RWPE2 (cell line): ENCODE results near the gene TMEM132D.
"Not testable (repeated sequence)": the region's sequence is repeated elsewhere in the genome, so short reads cannot be mapped to it uniquely, and the experiment has no call there.

Experiments
- ATAC-seq: fragments of 200-7000 bp; cut with Tn5 transposase; 3 replicates; pipeline ENCODE4 v1.9.1; 2021; ENCODE audit warnings: low read depth
- DNase-seq: peaks from one replicate; pipeline ENCODE4 v3.0.0-alpha.2; 2020; ENCODE audit warnings: low spot score
- H3K27ac ChIP-seq: fragments of 450-650 bp; 2 replicates; pipeline ENCODE4 v1.5.1; 2017; ENCODE audit warnings: mild to moderate bottlenecking; ENCODE audit not compliant: poor library complexity, severe bottlenecking
- H3K27me3 ChIP-seq: fragments of 250-450 bp; sonication (Bioruptor Pico); 2 replicates; pipeline ENCODE4 v1.5.1; 2021; ENCODE audit warnings: mild to moderate bottlenecking, moderate library complexity; ENCODE audit not compliant: insufficient read depth, poor library complexity, severe bottlenecking
- H3K36me3 ChIP-seq: fragments of 250-450 bp; sonication (Bioruptor Pico); 2 replicates; pipeline ENCODE4 v1.5.1; 2020; ENCODE audit warnings: low read depth, mild to moderate bottlenecking, moderate library complexity
- H3K4me1 ChIP-seq: fragments of 250-450 bp; sonication (Bioruptor Pico); 2 replicates; pipeline ENCODE4 v1.5.1; 2021; ENCODE audit warnings: mild to moderate bottlenecking, moderate library complexity; ENCODE audit not compliant: insufficient read depth, poor library complexity, severe bottlenecking
- H3K4me3 ChIP-seq: fragments of 250-450 bp; sonication (Bioruptor Pico); 2 replicates; pipeline ENCODE4 v1.5.1; 2021; ENCODE audit warnings: mild to moderate bottlenecking, moderate library complexity; ENCODE audit not compliant: severe bottlenecking
- H3K9me3 ChIP-seq: fragments of 250-450 bp; sonication (Bioruptor Pico); 2 replicates; pipeline ENCODE4 v1.5.1; 2021; ENCODE audit warnings: mild to moderate bottlenecking, moderate library complexity; ENCODE audit not compliant: severe bottlenecking
- TF ChIP-seq, protein P1 (sequence below): fragments of 450-650 bp; IDR thresholded peaks from one replicate; pipeline ENCODE4 v1.5.1; 2017; ENCODE audit warnings: mild to moderate bottlenecking, moderate library complexity; ENCODE audit not compliant: poor library complexity, severe bottlenecking

The TMEM132D gene

GRCh38 chr12:129903092-129903945 lies 506 bp downstream of the TMEM132D start:
- H3K4me3 ChIP-seq = no peak overlapping the region
- no peaks in the 10 kb centered on the region for H3K36me3 ChIP-seq
- DNase-seq (no peak), ATAC-seq (no peak)
- TF ChIP-seq, protein P1, sequence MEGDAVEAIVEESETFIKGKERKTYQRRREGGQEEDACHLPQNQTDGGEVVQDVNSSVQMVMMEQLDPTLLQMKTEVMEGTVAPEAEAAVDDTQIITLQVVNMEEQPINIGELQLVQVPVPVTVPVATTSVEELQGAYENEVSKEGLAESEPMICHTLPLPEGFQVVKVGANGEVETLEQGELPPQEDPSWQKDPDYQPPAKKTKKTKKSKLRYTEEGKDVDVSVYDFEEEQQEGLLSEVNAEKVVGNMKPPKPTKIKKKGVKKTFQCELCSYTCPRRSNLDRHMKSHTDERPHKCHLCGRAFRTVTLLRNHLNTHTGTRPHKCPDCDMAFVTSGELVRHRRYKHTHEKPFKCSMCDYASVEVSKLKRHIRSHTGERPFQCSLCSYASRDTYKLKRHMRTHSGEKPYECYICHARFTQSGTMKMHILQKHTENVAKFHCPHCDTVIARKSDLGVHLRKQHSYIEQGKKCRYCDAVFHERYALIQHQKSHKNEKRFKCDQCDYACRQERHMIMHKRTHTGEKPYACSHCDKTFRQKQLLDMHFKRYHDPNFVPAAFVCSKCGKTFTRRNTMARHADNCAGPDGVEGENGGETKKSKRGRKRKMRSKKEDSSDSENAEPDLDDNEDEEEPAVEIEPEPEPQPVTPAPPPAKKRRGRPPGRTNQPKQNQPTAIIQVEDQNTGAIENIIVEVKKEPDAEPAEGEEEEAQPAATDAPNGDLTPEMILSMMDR = no peak
- no peak overlapping the region for H3K27ac ChIP-seq
- H3K27me3 ChIP-seq = peaks cover 42% of the 10 kb centered on the region
- no peaks in the 10 kb centered on the region for H3K4me1 ChIP-seq
- no peaks in the 10 kb centered on the region for H3K9me3 ChIP-seq

DNA sequence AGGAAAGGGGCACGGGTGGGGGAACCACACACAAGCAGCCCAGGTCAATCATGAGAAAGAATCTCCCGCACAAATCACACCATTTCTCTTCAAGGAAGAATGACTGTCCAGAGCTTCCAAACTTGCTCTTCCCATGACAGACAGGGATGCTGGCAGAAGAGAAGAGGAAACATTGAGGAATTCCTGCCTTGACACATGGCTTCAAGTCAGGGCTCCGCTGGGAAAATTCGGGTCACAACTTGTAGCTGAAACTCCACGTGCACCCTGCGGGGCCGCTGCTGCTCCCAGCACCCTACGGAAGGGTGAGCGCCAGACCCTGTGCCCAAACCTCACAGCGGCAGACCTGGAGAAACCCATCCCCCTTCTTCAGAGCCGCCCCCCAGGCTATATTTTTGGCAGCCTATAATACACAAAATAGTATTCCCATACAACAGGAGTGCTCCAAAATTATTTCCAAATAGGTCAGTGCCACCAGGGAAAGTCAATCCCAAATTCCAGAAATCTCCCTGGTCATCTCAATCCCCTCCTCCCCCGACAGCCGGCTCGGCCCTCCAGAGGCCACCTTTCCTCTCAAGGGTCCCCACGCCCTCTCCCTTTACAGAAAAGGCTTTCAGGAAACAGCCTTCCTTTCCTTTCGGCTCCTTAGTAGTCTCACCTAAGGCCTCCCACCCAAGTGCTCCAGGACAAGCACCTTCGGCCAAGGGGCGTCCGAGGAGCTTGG lies 1.3 kb downstream of the TMEM132D start:
- Histone ChIP-seq H3K27me3 (peaks cover 42% of the 10 kb centered on the region), H3K36me3 (no peaks in the 10 kb centered on the region), H3K9me3 (no peaks in the 10 kb centered on the region), H3K27ac (no peak overlapping the region), H3K4me1 (no peaks in the 10 kb centered on the region), H3K4me3 (no peak overlapping the region)
- TF ChIP-seq, protein P1 = no peak
- DNase-seq (no peak), ATAC-seq (no peak)

DNA sequence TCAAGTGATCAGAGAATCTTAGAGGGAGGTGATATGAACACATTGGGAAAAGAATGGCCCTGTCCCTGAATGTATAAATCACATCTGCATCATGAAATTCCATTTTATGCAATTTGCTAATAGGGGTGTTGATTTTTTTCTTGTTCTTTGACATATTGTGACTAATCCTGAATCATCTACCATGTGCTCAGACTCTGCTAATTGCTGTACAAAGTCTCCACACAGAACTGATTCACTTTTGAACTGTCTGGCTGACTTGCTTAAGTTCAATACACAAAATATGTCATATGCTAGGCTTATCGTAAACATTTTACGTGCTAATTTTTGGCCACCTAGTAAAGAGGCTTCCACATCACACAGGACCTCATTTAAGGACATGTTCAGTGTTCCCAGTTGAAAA lies 2.6 kb downstream of the TMEM132D start:
- peaks cover 42% of the 10 kb centered on the region for H3K27me3 ChIP-seq
- DNase-seq (no peak), ATAC-seq (peak; percentile 80)
- TF ChIP-seq, protein P1 = no peak
- H3K4me3 ChIP-seq = no peak overlapping the region
- H3K27ac ChIP-seq = no peak overlapping the region
- no peaks in the 10 kb centered on the region for H3K4me1 ChIP-seq
- H3K36me3 ChIP-seq = no peaks in the 10 kb centered on the region
- H3K9me3 ChIP-seq = no peaks in the 10 kb centered on the region

- H3K27me3 ChIP-seq = peaks cover 35% of the 10 kb centered on the region
- H3K4me1 ChIP-seq = no peaks in the 10 kb centered on the region
- ATAC-seq (no peak), DNase-seq (no peak)
- H3K36me3 ChIP-seq = no peaks in the 10 kb centered on the region
- TF ChIP-seq, protein P1 = no peak
- H3K9me3 ChIP-seq = no peaks in the 10 kb centered on the region
- H3K27ac ChIP-seq = no peak overlapping the region
- no peak overlapping the region for H3K4me3 ChIP-seq
Observed at GRCh38 chr12:129900306-129900705, 3.5 kb downstream of the TMEM132D start.

GRCh38 chr12:129899045-129899444 lies 4.8 kb downstream of the TMEM132D start:
- H3K4me3 ChIP-seq, DNase-seq, H3K9me3 ChIP-seq, H3K36me3 ChIP-seq, ATAC-seq, H3K4me1 ChIP-seq, H3K27ac ChIP-seq: not testable (repeated sequence)
- H3K27me3 ChIP-seq = peaks cover 22% of the 10 kb centered on the region
